Measurements from ENCODE around the gene BCKDHB.

GRCh38 chr6:80335121-80335531 lies 228.7 kb downstream of the BCKDHB start:
- TF ChIP-seq POLR2AphosphoS5 (IDR thresholded peaks at IDR 0.05) (no peak), POLR2A (IDR thresholded peaks at IDR 0.05) (no peak)
